ENCODE results near the gene HOXB13. TPM values are rescaled to one million over a fixed set of nuclear protein-coding genes. Genes with fewer than 3 reads are reported as not detected.

HOXB13 gene
- total RNA-seq, 4 donors from 2014 or later, result not detected

- no peaks in the 10 kb centered on the region for H3K9me3 ChIP-seq
- H3K4me3 ChIP-seq, result no peak overlapping the region
- H3K27me3 ChIP-seq, result peaks cover 99% of the 10 kb centered on the region
- H3K36me3 ChIP-seq, result no peaks in the 10 kb centered on the region
- 60 to 72% methylated on average over 3 to 10 of the region's 11 CpGs for WGBS, 2 donors (ENCODE audit: low coverage in 1 of 2)
- H3K27ac ChIP-seq, result no peak overlapping the region
- TF ChIP-seq EP300 (IDR thresholded peaks at IDR 0.05) (no peak), POLR2A (IDR thresholded peaks at IDR 0.05) (no peak), CTCF (IDR thresholded peaks at IDR 0.05) (no peak), POLR2AphosphoS5 (IDR thresholded peaks at IDR 0.05) (no peak)
- no peaks in the 10 kb centered on the region for H3K4me1 ChIP-seq
- ATAC-seq, result no peak
These were observed 23.9 kb downstream of the HOXB13 start for GRCh38 chr17:48704361-48705248.

GRCh38 chr17:48701864-48702532 lies 26.6 kb downstream of the HOXB13 start:
- Histone ChIP-seq H3K27ac (no peak overlapping the region), H3K9me3 (no peaks in the 10 kb centered on the region), H3K4me1 (no peaks in the 10 kb centered on the region), H3K36me3 (no peaks in the 10 kb centered on the region), H3K4me3 (no peak overlapping the region), H3K27me3 (peaks cover 99% of the 10 kb centered on the region)
- ATAC-seq, result no peak
- TF ChIP-seq CTCF (IDR thresholded peaks at IDR 0.05) (no peak), POLR2AphosphoS5 (IDR thresholded peaks at IDR 0.05) (no peak), POLR2A (IDR thresholded peaks at IDR 0.05) (no peak), EP300 (IDR thresholded peaks at IDR 0.05) (no peak)
- WGBS, 2 donors (ENCODE audit: low coverage in 1 of 2), result 60 to 92% methylated on average over 1 to 6 of the region's 10 CpGs

GRCh38 chr17:48693178-48693577 lies 35.4 kb downstream of the HOXB13 start:
- Histone ChIP-seq H3K4me1 (no peaks in the 10 kb centered on the region), H3K27ac (no peak overlapping the region), H3K36me3 (no peaks in the 10 kb centered on the region), H3K9me3 (peaks cover 0 to 5% (median 0%) of the 10 kb centered on the region in 3 donors), H3K4me3 (no peak overlapping the region), H3K27me3 (peaks cover 56% of the 10 kb centered on the region)
- no peak for ATAC-seq
- WGBS, 2 donors (ENCODE audit: low coverage in 1 of 2), result 11 to 14% methylated on average over 1 of the region's 1 CpG
- TF ChIP-seq POLR2AphosphoS5 (IDR thresholded peaks at IDR 0.05) (no peak), POLR2A (IDR thresholded peaks at IDR 0.05) (no peak), CTCF (IDR thresholded peaks at IDR 0.05) (no peak), EP300 (IDR thresholded peaks at IDR 0.05) (no peak)

GRCh38 chr17:48692049-48692448 lies 36.5 kb downstream of the HOXB13 start:
- 57 to 73% methylated on average over 1 of the region's 1 CpG for WGBS, 2 donors (ENCODE audit: low coverage in 1 of 2)
- peaks cover 53% of the 10 kb centered on the region for H3K27me3 ChIP-seq
- no peaks in the 10 kb centered on the region for H3K36me3 ChIP-seq
- peaks cover 0 to 5% (median 0%) of the 10 kb centered on the region in 3 donors for H3K9me3 ChIP-seq
- no peak for ATAC-seq
- TF ChIP-seq CTCF (IDR thresholded peaks at IDR 0.05), result no peak
- no peak for TF ChIP-seq POLR2A (IDR thresholded peaks at IDR 0.05)
- TF ChIP-seq EP300 (IDR thresholded peaks at IDR 0.05), result no peak
- TF ChIP-seq POLR2AphosphoS5 (IDR thresholded peaks at IDR 0.05), result no peak
- no peaks in the 10 kb centered on the region for H3K4me1 ChIP-seq
- H3K4me3 ChIP-seq, result no peak overlapping the region
- no peak overlapping the region for H3K27ac ChIP-seq
